OCI-LY3 (cell line): ENCODE measurements around the gene KLHL36.

ENCODE experiments used
- EZH2phosphoT487 ChIP-seq: fragments of 200-600 bp; shearing (Covaris generic); IDR thresholded peaks from 2 replicates; pipeline ENCODE4 v1.6.1; 2018; ENCODE audit warnings: antibody characterized with exemption, mixed run types, low read depth
- TF ChIP-seq, protein P1 (sequence below): fragments of 200-600, 300-600 bp; sonication (generic); IDR thresholded peaks from 2 replicates; pipeline ENCODE4 v1.5.1; 2014; ENCODE audit warnings: antibody characterized with exemption, low read length, low read depth

DNA sequence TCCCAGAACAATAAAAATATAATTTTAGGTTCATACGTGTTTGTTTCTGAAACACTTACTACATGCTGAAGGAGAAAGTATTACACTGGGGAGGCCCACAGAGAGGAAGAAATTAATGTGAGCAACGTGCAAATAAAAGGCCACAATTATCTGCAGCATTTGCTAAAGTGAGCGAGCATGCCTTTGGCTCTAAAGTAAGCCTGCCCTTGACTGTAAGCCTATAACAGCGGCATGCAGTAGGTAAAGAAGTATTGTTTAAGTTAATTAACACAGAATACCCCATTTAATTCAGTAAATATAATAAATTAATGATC lies 17.2 kb upstream of the KLHL36 start:
- TF ChIP-seq, protein P1, sequence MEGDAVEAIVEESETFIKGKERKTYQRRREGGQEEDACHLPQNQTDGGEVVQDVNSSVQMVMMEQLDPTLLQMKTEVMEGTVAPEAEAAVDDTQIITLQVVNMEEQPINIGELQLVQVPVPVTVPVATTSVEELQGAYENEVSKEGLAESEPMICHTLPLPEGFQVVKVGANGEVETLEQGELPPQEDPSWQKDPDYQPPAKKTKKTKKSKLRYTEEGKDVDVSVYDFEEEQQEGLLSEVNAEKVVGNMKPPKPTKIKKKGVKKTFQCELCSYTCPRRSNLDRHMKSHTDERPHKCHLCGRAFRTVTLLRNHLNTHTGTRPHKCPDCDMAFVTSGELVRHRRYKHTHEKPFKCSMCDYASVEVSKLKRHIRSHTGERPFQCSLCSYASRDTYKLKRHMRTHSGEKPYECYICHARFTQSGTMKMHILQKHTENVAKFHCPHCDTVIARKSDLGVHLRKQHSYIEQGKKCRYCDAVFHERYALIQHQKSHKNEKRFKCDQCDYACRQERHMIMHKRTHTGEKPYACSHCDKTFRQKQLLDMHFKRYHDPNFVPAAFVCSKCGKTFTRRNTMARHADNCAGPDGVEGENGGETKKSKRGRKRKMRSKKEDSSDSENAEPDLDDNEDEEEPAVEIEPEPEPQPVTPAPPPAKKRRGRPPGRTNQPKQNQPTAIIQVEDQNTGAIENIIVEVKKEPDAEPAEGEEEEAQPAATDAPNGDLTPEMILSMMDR, result no peak
- TF ChIP-seq EZH2phosphoT487, result no peak
